ENCODE measurements around the gene POLR1A. TPM values are rescaled to one million over a fixed set of nuclear protein-coding genes. Genes with fewer than 3 reads are reported as not detected.

Gene POLR1A
- total RNA-seq, 4 donors from 2014 or later: 10.9 to 38.8 (median 17.7) TPM

- TF ChIP-seq CTCF (IDR thresholded peaks at IDR 0.05) (no peak), POLR2A (IDR thresholded peaks at IDR 0.05) (no peak)
- no peak overlapping the region for H3K4me3 ChIP-seq
- H3K27ac ChIP-seq: peak overlapping the region; percentile 88 to 97
- intact Hi-C loops (cut with DNase I; ENCODE audit: low total_unique reads): no loop called here
- no peaks in the 10 kb centered on the region for H3K36me3 ChIP-seq
- H3K4me1 ChIP-seq: peaks cover 32 to 33% of the 10 kb centered on the region in 2 donors
- no peaks in the 10 kb centered on the region for H3K27me3 ChIP-seq
- no peaks in the 10 kb centered on the region for H3K9me3 ChIP-seq
- peak in 1 of 2 donors; percentile 11 for DNase-seq
Measured at GRCh38 chr2:86039178-86039962, 66.3 kb downstream of the POLR1A start.

- DNase-seq: peak; percentile 14 to 22
- Histone ChIP-seq H3K27me3 (no peaks in the 10 kb centered on the region), H3K4me1 (peaks cover 32 to 33% of the 10 kb centered on the region in 2 donors), H3K27ac (peak overlapping the region; percentile 88 to 97), H3K4me3 (no peak overlapping the region), H3K36me3 (no peaks in the 10 kb centered on the region), H3K9me3 (no peaks in the 10 kb centered on the region)
- intact Hi-C loops (cut with DNase I; ENCODE audit: low total_unique reads): no loop called here
- TF ChIP-seq CTCF (IDR thresholded peaks at IDR 0.05) (no peak), POLR2A (IDR thresholded peaks at IDR 0.05) (no peak)
Measured at GRCh38 chr2:86038291-86039081, 67.2 kb downstream of the POLR1A start.

DNA sequence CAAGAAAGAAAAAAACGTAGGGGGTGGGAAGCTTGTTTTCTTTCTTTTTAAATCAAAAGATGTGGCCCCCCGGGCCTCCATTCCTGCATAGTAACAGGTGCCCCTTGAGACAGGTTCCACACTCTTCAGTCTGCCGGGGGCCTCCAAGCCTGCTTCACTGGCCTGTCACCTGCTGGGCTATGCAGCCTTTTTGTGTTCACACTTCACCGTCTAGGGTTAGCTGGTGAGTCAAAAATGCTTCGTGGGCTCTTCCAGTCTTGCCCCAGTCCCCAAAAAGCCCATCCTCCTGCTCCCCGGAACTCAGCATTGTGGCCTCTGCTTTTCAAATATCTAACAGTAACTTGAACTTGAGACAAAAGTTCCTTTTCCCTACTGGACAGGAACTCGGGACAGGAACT lies 67.9 kb downstream of the POLR1A start:
- Histone ChIP-seq H3K27me3 (no peaks in the 10 kb centered on the region), H3K27ac (peak overlapping the region; percentile 88 to 97), H3K36me3 (no peaks in the 10 kb centered on the region), H3K4me1 (peaks cover 32 to 33% of the 10 kb centered on the region in 2 donors), H3K9me3 (no peaks in the 10 kb centered on the region), H3K4me3 (no peak overlapping the region)
- no peak for DNase-seq
- intact Hi-C loops (cut with DNase I; ENCODE audit: low total_unique reads): no loop called here
- TF ChIP-seq POLR2A (IDR thresholded peaks at IDR 0.05) (no peak), CTCF (IDR thresholded peaks at IDR 0.05) (no peak)

- Histone ChIP-seq H3K27me3 (no peaks in the 10 kb centered on the region), H3K4me3 (no peak overlapping the region), H3K4me1 (peaks cover 32 to 33% of the 10 kb centered on the region in 2 donors), H3K9me3 (no peaks in the 10 kb centered on the region), H3K36me3 (no peaks in the 10 kb centered on the region), H3K27ac (peak overlapping the region; percentile 88 to 97)
- peak; percentile 87 to 91 for DNase-seq
- intact Hi-C loops (cut with DNase I; ENCODE audit: low total_unique reads): no loop called here
- no peak for TF ChIP-seq POLR2A (IDR thresholded peaks at IDR 0.05)
- no peak for TF ChIP-seq CTCF (IDR thresholded peaks at IDR 0.05)
Measured at GRCh38 chr2:86037141-86037794, 68.4 kb downstream of the POLR1A start.
